Hepatocyte (in vitro differentiated cells): ENCODE results near the gene CDH12.

Experiments
- CTCF ChIP-seq: fragments of 200-600 bp; sonication (generic); IDR thresholded peaks from 2 replicates; pipeline ENCODE4 v1.5.1; 2016; ENCODE audit warnings: antibody characterized with exemption, mild to moderate bottlenecking; ENCODE audit not compliant: poor library complexity
- EZH2 ChIP-seq: fragments of 200-600 bp; sonication (generic); IDR thresholded peaks from 2 replicates; pipeline ENCODE4 v1.6.1; 2016; ENCODE audit warnings: antibody characterized with exemption, mild to moderate bottlenecking, borderline replicate concordance
- EZH2phosphoT487 ChIP-seq: fragments of 200-600 bp; sonication (generic); IDR thresholded peaks from one replicate; pipeline ENCODE4 v1.6.1; 2018; ENCODE audit warnings: antibody characterized with exemption, mild to moderate bottlenecking, low read depth, moderate library complexity; ENCODE audit not compliant: unreplicated experiment, severe bottlenecking

GRCh38 chr5:22892441-22892840 is 39.3 kb upstream of the CDH12 start:
- TF ChIP-seq CTCF (no peak), EZH2phosphoT487 (no peak), EZH2 (no peak)
